Head of caudate nucleus (tissue), 42 donors: ENCODE data around the gene HOXC11.
A peak's percentile ranks its signal among the peaks of the same experiment; 100 is the strongest.

Source experiments
- DNase-seq, 42 donors: peaks; one replicate each; pipeline versions ENCODE4 v3.0.0 to v3.0.0-alpha.2; 2020 to 2021; ENCODE audit warnings: mixed read lengths in 7 of 42
- intact Hi-C: fragments of 100-400 bp; cut with DNase I; formaldehyde crosslinking; loops from one replicate; pipeline ENCODE4 v1.15.0; 2022

The HOXC11 gene

DNA sequence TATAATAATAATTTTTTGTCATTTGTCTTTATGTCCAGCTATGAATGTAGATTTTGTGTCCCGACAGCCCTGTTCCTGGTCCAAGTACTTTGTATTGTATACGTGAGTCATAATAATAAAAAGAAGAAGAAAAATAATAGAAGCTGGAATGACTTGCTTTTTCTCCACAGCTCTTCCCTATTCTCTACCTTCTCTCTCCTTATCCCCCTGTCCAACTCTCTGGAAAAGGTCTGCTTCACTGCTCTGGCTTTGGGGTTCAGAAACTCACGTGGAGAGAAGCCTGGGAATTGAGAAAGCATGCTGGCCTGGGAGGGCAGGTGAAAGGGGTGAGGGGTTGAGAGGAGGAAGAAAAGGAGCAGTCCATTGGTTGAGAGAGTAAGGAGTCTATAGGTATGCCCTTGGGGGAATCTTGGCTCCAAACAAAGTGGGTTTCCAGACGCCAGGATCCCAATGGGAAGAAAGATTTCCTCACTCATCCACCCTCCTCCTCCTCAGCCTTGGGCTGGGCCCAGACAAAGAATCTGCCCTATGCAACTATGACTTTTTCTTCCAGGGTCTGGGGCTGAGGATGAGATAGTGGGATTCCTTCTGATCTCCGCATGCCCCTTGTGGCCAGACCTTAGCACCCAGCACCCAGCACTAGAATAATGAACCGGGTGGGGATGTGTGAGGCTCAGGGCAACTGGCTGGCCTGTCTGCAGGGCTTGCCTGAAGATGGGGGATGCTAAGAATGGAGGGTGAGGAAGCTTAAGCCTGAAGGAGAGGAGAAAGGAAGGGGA, 39.9 kb downstream of the HOXC11 start:
- DNase-seq, result no peak
- intact Hi-C loops, result no loop called here

DNA sequence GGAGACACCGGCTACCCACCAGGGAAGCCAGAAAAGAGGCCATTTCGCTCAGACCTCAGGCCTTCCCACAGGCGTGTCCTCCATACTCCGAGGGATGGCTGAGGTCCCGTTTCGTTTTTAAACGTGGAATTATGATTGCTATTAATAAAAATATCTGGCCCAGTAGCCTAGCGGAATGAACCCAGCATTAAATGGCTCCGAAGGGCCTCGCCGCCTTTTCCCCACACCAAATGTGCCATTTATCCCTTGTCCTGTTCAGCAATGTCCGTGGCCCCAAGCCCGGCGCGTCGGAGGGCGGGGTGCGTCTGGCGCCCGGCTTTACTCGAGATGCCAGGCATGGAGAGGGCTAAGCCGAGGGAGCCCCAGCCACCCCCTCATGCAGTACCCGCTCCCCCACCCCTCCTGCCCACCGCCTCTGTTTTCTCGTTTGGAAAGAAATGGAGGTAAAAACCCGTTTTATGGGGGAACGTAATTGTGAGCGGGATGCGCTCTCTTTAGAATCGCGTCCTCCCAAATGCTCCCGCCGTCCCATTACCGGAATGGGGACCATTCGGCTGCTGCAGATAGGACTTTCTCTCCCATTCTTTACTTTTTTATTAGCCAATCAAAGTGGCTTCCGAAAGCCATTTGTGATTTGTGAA, 41.6 kb downstream of the HOXC11 start:
- no peak for DNase-seq
- intact Hi-C loops, result no loop called here

DNA sequence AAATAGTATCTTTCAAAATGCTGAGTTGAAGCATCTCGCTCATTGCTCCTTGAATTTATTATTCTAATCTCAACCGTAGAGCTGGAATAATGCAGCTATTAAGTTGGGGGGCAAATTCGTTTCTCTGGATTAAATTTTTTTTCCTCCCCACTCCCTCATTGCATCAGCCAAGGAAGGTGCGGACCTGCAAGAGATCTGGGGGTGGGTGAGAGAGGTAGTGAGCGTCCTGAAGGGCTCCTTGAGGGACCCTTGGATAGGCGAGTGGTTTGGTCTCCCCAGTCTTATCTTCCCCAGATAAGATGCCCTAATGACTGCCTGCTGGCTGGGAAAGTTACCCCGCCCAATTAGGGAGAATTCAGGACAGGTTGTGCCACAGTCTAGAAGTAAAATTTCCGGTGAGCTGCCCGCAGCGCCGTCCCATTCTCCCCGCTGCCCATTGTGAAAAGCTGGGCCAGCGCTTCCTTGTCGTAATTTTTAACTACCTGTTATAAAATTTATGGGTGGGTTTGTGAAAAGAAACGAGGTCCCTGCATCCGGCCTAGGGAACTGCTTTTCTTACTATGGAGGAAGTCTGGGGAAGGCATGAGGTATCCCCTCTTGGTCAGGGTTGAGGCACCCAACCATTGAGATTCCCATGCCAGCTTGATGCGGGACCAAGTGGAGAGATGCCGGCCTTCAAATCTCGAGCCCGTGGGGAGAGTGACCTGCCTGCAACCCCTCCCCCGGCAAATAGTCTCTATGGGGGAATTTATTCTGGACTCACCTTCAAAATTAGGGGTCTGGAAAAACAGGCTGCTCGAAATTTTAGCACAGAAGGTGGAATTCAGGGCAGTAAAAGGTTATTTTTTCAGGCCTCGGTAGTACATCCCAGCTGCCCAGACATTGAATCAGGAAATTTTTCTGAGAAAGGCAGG, 42.3 kb downstream of the HOXC11 start:
- intact Hi-C loops, result no loop called here
- no peak for DNase-seq

DNA sequence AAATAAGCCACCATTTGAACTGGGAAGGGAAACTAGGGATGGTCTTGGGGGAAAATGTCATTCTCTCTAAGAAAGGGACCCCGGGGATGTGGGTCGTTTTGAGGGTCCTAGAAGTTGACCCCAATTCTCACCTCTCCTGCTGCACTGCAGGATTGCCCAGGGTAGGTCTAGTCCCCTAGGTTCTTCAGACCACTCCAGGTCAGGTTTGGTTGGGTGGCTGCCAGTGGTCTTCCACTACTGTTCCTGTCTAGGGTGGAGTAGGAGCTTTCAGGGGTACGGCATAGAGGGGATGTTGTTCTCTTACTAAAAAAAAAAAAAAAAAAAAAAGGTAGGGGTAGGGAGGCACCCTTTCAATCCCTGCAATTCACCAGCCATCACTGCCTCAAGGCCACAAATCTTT, 43.1 kb downstream of the HOXC11 start:
- DNase-seq, result no peak
- intact Hi-C loops, result no loop called here

DNA sequence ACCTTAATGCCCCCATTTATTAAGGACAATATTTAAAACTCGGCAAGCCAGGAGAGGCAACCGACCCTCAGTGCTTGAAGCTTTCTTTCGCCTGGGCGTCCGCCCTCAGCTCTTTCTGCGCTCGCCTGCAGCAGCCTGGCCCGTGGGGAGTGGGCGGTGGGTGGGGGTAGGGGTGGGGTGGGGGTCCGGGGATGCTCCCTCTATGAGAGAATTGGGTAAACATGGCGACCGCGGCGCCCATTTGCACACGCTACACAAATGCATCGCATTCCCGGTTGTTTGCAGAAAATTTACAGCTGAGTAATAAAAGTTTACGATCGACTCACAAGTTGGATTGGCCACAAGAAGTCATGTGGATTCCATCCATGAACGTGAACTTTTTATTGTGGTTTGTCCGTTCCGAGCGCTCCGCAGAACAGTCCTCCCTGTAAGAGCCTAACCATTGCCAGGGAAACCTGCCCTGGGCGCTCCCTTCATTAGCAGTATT, 43.6 kb downstream of the HOXC11 start:
- intact Hi-C loops, result no loop called here
- DNase-seq, result no peak

DNA sequence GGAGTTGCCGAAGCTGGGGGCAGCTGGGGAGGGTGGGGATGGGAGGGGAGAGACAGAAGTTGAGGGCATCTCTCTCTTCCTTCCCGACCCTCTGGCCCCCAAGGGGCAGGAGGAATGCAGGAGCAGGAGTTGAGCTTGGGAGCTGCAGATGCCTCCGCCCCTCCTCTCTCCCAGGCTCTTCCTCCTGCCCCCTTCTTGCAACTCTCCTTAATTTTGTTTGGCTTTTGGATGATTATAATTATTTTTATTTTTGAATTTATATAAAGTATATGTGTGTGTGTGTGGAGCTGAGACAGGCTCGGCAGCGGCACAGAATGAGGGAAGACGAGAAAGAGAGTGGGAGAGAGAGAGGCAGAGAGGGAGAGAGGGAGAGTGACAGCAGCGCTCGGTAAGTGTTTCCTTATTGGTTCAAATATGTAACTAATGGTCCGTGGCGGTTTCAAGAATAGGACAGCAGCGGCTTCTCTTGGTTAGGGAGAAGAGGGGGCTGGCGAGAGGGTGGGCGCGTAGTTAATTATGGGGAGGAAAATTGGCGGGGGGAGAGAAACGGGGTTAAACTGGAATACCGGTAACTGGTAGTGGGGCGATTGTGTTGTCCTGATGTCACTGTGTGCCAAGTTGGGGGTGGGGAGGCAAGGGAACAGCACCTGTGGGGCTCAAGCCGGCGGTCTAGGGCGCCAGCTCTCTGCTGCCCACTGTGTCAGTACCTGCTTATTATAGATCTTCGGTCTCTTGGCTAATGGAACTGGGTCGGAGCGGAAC, 44.3 kb downstream of the HOXC11 start:
- intact Hi-C loops, result no loop called here
- DNase-seq, result no peak

DNA sequence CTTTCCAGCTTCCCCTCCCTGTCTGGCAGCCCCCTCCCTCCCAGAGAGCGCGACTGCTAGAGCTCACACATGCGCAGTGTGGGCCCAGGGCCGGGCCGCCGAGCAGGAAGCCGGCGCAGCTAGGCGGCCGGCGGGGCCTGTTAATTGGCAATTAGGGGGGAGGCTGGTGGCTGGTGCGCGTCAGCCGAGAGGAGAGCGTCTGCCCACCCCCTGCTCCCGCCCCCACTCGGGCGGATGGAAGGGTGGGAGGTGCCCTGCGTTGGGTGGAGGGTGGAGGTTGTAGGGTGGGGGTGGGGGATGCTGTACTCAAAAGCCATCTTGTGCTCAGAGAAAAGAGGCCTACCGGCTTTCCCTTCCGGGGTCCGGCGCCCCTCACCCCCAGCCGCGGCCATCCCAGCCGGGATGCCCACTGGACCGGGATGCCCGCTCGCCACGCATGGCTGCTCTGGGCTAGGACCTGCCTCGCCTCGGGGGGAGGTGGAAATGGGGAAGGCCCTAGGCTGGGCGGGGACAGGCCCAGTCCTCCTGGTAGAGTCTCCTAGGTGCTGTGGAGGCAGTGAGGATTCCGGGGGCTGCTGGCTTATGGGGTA, 45.0 kb downstream of the HOXC11 start:
- peak in 36 of 42 donors; percentile 16 to 75 (median 52) for DNase-seq
- intact Hi-C loops, result no loop called here

DNA sequence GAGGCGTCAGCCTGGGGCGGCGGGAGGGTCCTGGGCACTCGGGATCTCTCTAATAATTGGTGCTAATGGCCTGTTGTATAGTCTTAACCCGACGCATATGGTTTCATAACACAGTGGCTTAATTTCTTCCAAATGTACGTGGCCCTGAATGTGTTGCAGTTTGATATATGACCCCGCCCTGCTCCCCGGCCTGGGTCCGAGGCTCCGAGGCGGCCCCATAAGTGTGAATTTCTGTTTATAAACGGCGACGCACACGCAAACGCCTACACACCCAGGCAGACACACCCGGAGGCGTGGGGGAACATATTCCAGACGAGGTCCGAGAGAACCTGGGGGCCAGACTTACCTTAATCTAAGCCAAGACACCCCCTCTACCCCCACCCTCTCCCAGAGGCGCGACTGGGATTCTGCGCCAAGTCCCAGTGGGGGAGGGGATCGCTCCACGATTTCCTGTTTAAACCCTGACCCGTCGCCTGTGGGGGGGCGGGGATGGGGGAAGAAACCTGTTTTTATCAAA, 45.6 kb downstream of the HOXC11 start:
- DNase-seq, result no peak
- intact Hi-C loops, result no loop called here

DNA sequence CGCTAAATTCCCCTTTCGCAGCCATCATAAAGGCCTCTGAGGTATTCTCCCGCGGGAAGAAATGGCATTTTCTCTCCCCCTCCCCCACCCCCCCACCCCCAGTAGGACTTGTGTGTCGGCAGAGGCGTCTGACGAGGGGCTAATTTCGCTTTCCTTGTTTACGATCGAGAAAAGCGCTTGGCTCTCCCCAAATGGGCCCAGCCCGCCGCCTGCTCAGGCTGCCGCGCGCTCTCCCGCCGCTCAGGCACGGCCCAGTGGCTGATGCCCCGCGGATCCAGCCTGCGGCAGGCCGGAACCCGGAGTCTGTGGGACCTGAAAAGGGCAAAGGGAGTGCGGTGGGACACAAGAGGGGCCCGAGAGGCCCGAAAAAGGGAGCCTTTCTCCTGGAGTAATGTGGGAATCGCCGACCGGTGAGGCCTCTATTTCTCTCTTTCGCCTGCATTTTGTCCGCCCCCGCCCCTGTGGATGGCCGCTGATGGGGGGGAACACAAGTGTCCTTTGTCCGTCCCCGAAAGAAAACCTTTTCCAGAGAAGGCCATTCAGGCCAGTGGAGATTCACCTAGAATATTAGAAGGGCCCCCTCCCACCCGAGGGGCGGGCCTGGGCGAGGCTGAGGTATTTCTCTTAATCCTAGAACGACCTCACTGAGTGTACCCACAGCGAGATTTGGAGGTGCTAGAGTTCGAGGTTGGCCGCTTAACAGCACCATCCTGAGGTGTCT, 46.3 kb downstream of the HOXC11 start:
- intact Hi-C loops, result no loop called here
- DNase-seq, result no peak

DNA sequence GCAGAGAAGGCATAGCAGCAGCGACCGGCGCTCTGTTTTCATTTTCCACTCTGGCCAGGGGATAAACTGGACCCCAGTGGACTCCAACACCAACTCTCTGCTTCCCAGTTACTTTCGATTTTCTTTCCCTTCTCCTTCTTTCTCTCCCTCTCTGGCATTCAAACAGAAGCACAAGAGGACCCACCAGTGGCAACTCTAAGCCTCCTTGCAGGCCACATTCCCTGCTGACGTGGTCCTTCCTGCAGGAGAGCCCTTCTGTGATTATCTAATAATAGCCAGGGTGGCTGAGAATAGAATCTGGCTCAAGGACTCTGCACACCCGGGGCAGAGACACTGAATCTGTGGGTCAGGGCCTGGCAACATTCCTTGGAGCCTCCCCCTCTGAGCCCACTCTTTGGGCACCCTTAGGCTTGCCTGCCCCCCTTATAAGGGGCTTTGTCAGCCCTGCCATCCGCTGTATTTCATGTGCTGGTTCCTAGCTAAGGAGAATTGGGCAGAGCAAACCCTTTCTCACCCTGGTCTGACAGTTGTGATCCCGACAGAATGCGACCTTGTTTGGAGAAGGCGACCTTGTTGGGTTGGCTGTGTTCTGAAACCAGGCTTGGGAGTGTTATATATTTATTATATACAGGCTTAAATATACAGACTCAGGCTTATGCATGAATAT, 47.1 kb downstream of the HOXC11 start:
- DNase-seq, result no peak
- intact Hi-C loops, result no loop called here

DNA sequence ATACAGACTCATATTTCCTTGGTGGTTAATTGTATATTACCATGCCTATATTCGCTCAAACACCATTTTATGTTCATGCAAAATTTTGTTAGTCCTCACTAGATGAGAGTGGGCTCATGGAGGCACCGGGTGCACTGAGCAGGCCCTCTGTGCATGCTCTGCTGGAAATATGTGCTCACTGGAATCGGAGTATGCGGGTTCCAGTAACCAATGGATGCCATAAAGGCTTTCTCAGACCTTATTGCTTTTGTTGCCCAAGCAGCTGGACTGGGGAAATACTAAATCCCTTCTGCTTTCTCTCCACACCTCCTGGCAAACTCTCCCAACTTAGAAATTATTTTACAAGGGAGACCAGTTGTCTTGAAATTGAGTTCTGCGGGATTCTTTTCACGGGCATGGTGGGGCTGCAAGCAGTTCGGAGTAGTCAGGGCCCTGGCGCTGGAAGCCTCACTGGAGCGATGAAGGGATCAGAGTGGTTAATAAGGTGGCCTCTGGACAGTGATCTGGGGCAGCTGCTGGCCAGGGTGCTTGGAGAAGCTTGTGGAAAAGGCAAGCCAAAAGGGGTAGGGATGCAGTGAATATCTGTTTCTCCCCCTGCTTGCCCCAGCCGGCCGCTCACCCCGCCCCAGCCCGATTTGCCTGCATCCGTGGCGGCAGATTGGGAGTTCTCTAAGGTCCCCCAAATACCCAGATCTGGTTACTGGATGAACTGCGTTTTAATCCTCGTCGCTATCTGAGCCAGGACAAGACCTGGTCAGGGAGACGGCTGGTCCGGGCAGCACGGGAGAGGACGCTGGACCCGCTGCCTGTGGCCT, 47.9 kb downstream of the HOXC11 start:
- intact Hi-C loops, result no loop called here
- DNase-seq, result no peak

DNA sequence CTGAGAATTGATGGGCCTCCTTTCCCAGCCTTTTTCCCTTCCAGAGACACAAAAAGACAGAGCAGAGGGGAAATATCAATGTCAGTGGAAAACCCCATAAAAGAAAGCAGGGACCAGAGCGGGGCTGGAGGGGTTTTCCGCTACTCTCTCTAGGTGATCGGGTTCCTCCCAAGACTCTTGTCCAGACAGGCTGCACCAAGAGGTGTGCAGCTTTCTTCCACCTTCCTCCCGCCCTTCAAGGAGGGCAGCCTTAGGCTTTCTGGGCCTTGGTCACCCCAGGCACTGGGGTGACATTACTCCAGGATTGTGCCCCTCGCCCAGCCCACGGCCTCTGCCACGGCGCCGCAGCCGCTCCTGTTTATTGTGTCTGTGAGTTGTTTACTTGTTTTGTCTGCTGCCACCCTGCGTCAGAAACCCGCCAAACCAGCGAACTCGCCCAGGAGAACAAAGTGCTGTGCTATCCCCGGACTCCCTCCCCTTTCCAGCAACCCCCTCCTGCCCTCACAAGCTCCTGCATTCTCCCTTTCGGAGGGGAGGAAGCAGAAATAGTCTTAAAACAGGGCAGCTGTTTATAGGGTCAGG, 48.6 kb downstream of the HOXC11 start:
- DNase-seq, result no peak
- intact Hi-C loops, result no loop called here

DNA sequence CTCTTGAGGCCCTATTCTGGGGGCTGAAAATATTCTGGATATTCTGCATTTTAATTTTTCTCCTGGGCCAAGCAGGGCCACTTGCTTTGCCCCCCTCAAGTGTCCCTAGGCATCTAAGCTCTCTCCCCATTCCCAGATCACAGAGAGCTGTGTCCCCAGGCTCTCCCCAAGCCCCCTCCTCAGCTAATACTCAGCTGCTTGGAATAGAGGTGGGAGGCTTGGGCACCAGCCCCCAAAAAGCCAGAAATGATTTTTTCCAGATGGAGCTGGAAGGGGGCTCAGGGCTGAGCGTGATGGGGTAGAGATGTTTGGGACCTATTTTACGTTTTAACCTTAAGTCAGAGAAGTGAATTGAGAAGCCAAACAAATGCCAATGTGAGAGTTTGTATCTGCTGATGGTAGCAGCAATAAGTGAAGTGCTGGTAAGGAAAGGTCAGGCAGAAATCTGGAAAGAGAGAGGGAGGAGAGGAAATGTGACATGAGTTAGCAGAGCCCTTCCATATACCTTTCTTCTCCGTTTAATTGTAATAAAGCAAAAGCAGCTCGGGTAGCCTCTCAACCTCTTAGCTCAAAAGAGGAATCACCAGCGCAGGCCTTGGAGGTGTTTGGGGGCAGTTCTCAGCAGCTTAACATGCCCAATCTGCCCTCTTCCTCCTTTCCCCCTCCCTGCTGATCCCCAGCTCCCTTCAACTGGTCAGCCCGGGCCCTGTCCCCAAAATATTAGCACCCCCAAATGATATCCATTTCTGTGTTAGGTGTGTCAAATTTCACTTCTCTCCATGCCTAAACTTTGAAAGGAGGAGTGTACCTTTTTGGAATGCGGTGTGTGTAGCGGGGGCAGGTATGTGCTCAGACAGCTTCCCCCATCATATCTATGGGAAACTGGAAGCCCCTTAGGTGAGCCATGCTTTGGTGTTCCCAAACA, 50.3 kb downstream of the HOXC11 start:
- no peak for DNase-seq
- intact Hi-C loops, result no loop called here

DNA sequence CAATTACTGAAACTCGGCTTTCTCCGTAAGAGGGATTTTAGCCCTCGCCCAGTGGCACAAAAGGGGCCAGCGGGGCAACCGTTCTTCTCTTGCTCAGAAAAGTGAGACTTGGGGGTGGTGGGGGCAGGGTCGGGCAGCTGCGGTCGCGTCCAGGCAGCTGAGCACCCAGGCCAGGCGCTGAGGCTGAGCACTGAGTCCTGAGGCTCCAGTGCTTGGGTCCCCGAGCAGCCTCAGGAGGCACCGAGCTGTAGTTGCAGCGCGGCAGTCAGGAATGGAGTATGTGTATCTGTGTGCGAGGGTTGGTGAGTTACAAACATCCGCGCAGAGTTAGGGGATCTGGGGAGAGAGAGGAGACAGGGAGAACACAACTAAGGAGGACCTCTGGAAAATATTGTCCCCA, 51.2 kb downstream of the HOXC11 start:
- DNase-seq, result no peak
- intact Hi-C loops, result no loop called here
